IgD-negative memory B cell (primary cell): ENCODE measurements around the gene ASTN2. TPM values are rescaled to one million over a fixed set of nuclear protein-coding genes. Genes with fewer than 3 reads are reported as not detected.

Source experiments
- H3K27ac Mint-ChIP-seq, 3 donors: one replicate each; pipeline ENCODE4 v1.8.0; 2020 to 2022; ENCODE audit warnings: mild to moderate bottlenecking in 3 of 3, mixed read lengths in 3 of 3, moderate library complexity in 1 of 3
- H3K27me3 Mint-ChIP-seq: one replicate; pipeline ENCODE4 v1.8.0; 2021; ENCODE audit warnings: mixed read lengths
- H3K36me3 Mint-ChIP-seq: one replicate; pipeline ENCODE4 v1.8.0; 2020; ENCODE audit warnings: mild to moderate bottlenecking, mixed read lengths
- H3K4me1 Mint-ChIP-seq, 3 donors: one replicate each; pipeline ENCODE4 v1.8.0; 2020 to 2022; ENCODE audit warnings: mixed read lengths in 3 of 3, mild to moderate bottlenecking in 1 of 3
- H3K4me3 Mint-ChIP-seq, 4 donors: one replicate each; pipeline ENCODE4 v1.8.0; 2020 to 2022; ENCODE audit warnings: mild to moderate bottlenecking in 4 of 4, mixed read lengths in 4 of 4, moderate library complexity in 3 of 4
- H3K9me3 Mint-ChIP-seq, 3 donors: one replicate each; pipeline ENCODE4 v1.8.0; 2020 to 2021; ENCODE audit warnings: mixed read lengths in 3 of 3, mild to moderate bottlenecking in 1 of 3
- polyA plus RNA-seq: library from polyadenylated mRNA; unstranded; fragments of 300-500 nt; fragmentation: Illumina TruSeq; gene quantifications from one replicate; pipeline ENCODE4 v1.2.3, GENCODE V29; 2021

ASTN2 gene
- polyA plus RNA-seq, 1 donor from 2014 or later: 2.7 TPM

- Mint-ChIP-seq H3K27me3 (no peaks in the 10 kb centered on the region), H3K4me3 (no peak overlapping the region), H3K4me1 (no peaks in the 10 kb centered on the region), H3K36me3 (no peaks in the 10 kb centered on the region), H3K27ac (no peak overlapping the region), H3K9me3 (peaks cover 0 to 11% (median 4%) of the 10 kb centered on the region in 3 donors)
Observed at GRCh38 chr9:117284414-117284813, 130.4 kb downstream of the ASTN2 start.

DNA sequence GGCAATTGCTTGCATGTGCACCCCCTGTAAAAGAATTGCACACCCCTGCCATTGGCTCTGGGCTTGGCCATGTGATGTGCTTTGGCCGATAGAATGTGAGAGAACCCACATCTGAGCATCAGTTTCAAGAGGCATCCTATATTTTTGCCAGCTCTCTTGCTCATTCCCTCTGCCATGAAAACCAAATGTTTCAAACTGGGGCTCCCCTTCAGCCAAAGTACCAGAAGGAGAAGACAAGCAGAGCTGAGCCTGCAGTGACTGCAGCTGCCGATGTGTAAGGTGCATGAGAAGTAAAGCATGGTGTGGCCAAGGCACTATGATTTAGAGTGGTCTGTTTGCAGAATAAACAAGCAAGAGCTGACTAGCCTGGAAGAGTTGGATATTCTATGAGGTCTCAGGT lies 132.3 kb downstream of the ASTN2 start:
- Mint-ChIP-seq H3K4me3 (no peak overlapping the region), H3K36me3 (no peaks in the 10 kb centered on the region), H3K4me1 (no peaks in the 10 kb centered on the region), H3K27ac (no peak overlapping the region), H3K27me3 (no peaks in the 10 kb centered on the region), H3K9me3 (peaks cover 0 to 11% (median 4%) of the 10 kb centered on the region in 3 donors)

DNA sequence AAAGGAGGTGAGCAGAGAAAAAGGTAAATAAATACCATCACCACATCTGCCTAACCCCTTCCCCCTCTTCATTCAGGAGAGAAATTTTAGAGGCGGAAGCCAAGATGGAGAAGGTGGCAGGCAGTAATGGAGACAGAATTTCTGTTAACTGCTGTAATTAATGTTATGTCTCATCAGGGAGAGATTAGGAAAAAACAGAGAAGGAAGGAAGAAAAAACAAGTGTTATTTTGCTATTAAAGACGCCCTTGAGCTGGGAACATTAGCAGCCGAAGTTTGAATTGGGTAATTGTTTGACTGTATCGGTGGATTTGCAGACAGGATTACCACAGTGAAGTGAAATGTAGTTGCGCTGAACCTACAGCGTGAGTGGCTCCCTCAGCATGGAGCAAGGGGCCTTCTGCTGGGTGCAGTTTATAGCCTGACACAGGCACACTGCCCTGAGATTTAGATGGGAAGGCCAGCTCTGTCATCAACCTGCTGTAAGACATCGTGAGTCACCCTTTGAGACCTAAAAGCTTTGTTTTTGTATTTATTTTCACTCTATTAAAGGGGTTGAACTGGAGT lies 136.3 kb downstream of the ASTN2 start:
- Mint-ChIP-seq H3K9me3 (peaks cover 0 to 11% (median 6%) of the 10 kb centered on the region in 3 donors), H3K27me3 (no peaks in the 10 kb centered on the region), H3K36me3 (no peaks in the 10 kb centered on the region), H3K4me3 (no peak overlapping the region), H3K27ac (no peak overlapping the region), H3K4me1 (no peaks in the 10 kb centered on the region)

DNA sequence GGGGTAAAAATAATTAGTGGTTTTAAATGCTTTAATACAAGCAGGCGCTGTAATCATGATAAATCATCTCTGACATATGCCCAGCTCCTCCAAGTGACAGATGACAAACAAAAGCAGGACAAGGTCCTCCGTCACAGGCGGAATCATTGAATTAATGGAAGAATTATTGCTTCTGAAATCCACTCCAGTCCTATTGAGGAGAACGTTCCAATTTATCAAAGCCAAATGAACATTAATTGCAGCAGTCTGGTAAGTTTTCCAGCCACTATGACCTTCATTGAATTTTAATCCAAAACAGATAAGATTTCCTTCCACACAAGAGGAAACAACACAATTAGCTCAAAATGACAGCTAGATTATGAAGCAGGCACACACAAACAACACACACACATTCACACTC lies 136.8 kb downstream of the ASTN2 start:
- Mint-ChIP-seq H3K4me1 (no peaks in the 10 kb centered on the region), H3K27me3 (no peaks in the 10 kb centered on the region), H3K27ac (no peak overlapping the region), H3K9me3 (peaks cover 0 to 11% (median 6%) of the 10 kb centered on the region in 3 donors), H3K4me3 (no peak overlapping the region), H3K36me3 (no peaks in the 10 kb centered on the region)

DNA sequence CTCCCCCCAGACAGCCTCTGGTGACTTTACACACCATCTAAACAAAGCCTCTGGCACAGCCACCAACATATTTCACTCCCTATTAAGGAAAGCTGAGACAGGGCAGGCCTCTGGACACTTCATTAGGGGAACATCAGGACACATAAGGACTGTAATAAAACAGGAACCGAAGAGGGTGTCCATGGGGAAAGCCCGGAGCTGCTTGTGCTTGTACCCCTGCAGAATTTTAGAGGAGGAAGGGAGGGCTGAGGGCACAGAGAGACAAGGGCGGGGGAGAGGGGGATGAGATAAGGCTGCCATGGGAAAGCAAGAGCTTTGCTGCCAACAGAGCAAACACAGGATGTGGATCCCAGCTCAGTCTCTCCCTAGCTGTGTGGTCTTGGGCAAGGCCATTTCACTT lies 138.4 kb downstream of the ASTN2 start:
- peaks cover 3 to 10% (median 6%) of the 10 kb centered on the region in 3 donors for H3K9me3 Mint-ChIP-seq
- no peak overlapping the region for H3K27ac Mint-ChIP-seq
- no peaks in the 10 kb centered on the region for H3K27me3 Mint-ChIP-seq
- no peaks in the 10 kb centered on the region for H3K4me1 Mint-ChIP-seq
- no peak overlapping the region for H3K4me3 Mint-ChIP-seq
- no peaks in the 10 kb centered on the region for H3K36me3 Mint-ChIP-seq

DNA sequence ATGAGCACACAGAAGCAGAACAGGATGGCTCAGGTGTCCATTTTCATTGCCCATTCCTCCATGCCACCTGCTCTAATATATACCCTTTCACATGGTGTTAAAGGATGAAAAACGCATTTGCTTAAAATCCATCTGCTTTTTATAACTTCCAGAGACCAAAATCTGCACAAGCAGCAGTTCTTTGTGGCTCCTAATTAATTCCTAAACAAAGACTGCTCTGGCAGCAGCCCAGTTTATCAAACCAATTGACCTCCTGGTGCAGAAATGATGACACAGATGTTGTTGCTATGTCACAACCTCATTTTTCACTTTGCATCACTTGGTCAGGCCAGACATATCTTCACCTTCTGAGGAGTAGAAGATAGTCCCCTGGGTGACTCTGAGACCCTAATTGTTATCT lies 141.2 kb downstream of the ASTN2 start:
- Mint-ChIP-seq H3K27ac (no peak overlapping the region), H3K4me3 (no peak overlapping the region), H3K4me1 (no peaks in the 10 kb centered on the region), H3K36me3 (no peaks in the 10 kb centered on the region), H3K27me3 (no peaks in the 10 kb centered on the region), H3K9me3 (peaks cover 2 to 5% (median 3%) of the 10 kb centered on the region in 3 donors)

- Mint-ChIP-seq H3K9me3 (peaks cover 0 to 5% (median 3%) of the 10 kb centered on the region in 3 donors), H3K36me3 (no peaks in the 10 kb centered on the region), H3K27me3 (no peaks in the 10 kb centered on the region), H3K4me3 (no peak overlapping the region), H3K27ac (peak overlapping the region in 1 of 3 donors; percentile 19), H3K4me1 (no peaks in the 10 kb centered on the region)
Observed at GRCh38 chr9:117268847-117269446, 145.9 kb downstream of the ASTN2 start.

DNA sequence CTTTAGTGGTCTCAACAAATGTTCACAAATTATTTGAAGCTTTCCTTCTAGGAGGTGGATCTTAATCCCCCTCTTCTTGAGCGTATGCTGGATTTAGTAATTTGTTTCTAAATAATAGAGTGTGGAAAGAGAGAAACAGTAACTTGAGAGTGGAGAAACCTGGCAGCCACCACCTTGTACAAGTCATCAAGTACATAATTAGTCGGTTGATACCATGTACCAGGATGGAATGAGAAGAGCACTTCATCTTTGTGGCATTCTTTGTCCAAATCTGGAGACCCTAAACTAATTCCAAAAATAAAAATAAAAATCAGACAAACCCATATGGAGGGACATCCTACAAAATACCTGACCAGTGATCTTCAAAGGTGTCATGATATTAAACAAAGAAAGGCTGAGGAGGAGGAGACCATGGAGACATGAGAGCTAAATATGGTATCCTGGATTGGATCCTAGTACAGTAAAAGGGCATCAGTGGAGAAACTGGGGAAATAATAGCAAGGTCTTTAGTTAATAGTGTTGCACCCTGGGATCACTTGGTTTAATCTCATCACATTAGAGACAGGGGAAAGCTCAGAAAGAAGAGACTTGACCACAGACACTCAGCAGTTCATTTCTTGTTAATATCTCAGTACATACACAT lies 147.9 kb downstream of the ASTN2 start:
- Mint-ChIP-seq H3K36me3 (no peaks in the 10 kb centered on the region), H3K27me3 (no peaks in the 10 kb centered on the region), H3K27ac (no peak overlapping the region), H3K4me3 (no peak overlapping the region), H3K4me1 (no peaks in the 10 kb centered on the region), H3K9me3 (peaks cover 0 to 2% (median 0%) of the 10 kb centered on the region in 3 donors)

- H3K27me3 Mint-ChIP-seq: no peaks in the 10 kb centered on the region
- no peak overlapping the region for H3K4me3 Mint-ChIP-seq
- H3K4me1 Mint-ChIP-seq: no peaks in the 10 kb centered on the region
- H3K9me3 Mint-ChIP-seq: peaks cover 0 to 4% (median 2%) of the 10 kb centered on the region in 3 donors
- no peaks in the 10 kb centered on the region for H3K36me3 Mint-ChIP-seq
- H3K27ac Mint-ChIP-seq: no peak overlapping the region
Observed at GRCh38 chr9:117265253-117265652, 149.6 kb downstream of the ASTN2 start.

DNA sequence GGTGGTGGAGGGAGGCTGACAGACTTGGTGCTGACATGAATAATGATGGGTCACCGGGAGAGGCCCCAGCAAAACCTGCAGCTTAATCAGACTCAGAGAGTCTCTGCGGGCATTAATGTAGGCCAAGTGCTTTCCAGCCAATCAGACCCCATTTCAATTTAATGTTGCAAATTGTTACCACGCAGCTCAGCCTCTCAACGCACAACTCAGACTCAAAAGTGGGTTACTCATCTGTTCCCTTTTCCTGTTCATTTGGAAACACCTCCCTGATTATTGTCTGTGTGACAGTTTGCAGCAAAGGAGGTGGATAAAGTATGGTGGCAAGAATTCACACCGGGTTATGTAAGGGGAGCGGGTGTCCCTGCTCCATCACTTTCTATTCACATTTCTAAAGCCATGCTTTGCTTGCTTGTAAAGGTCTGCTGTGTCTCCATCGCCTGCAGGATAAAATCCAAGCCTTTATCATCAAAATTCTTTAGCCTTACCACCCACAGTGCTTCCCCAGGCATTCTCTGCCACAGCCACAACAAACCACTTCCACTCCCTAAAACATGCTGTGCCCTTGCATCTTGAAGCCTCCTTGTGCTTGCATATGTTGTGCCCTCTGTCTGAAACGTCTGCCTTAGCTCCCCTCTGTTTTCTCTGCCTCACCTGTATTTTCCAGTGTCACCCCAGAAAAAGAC lies 156.5 kb downstream of the ASTN2 start:
- H3K9me3 Mint-ChIP-seq: peaks cover 0 to 4% (median 2%) of the 10 kb centered on the region in 3 donors
- H3K4me3 Mint-ChIP-seq: no peak overlapping the region
- peaks cover 3% of the 10 kb centered on the region for H3K27me3 Mint-ChIP-seq
- no peak overlapping the region for H3K27ac Mint-ChIP-seq
- H3K4me1 Mint-ChIP-seq: no peaks in the 10 kb centered on the region
- H3K36me3 Mint-ChIP-seq: peaks cover 1% of the 10 kb centered on the region

- peaks cover 3% of the 10 kb centered on the region for H3K27me3 Mint-ChIP-seq
- H3K36me3 Mint-ChIP-seq: no peaks in the 10 kb centered on the region
- H3K4me1 Mint-ChIP-seq: no peaks in the 10 kb centered on the region
- no peak overlapping the region for H3K27ac Mint-ChIP-seq
- no peak overlapping the region for H3K4me3 Mint-ChIP-seq
- peaks cover 0 to 3% (median 0%) of the 10 kb centered on the region in 3 donors for H3K9me3 Mint-ChIP-seq
Observed at GRCh38 chr9:117253261-117253660, 161.6 kb downstream of the ASTN2 start.

DNA sequence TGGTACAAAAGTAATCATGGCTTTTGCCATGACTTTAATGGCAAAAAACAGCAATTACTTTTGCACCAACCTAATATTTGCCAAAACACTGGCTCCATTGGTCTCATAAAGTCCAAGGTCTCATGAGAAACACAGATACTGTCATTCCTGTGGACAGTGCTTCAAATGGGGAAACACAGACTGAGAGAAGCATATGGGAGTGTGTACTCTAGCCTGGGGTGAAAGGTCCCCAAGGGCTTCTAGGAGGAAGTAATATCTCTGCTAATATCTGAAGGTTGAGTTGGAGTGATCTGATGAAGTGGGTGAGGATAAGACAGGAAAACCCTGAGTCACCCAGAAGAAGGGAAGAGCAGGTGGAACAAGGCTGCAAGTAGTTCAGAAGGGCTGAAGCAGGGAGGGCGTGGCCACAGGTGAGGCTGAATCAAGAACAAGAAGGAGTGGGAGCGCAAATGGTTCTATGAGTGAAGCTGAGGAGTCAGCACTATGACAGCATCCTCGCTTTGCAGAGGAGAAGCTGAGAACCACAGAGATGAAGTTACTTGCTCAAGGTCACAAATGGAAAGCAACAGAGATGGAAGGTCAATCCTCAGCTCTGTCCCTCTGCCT lies 164.1 kb downstream of the ASTN2 start:
- Mint-ChIP-seq H3K27me3 (peaks cover 2% of the 10 kb centered on the region), H3K36me3 (no peaks in the 10 kb centered on the region), H3K4me3 (no peak overlapping the region), H3K4me1 (no peaks in the 10 kb centered on the region), H3K9me3 (peaks cover 0 to 3% (median 0%) of the 10 kb centered on the region in 3 donors), H3K27ac (no peak overlapping the region)

- H3K4me3 Mint-ChIP-seq: no peak overlapping the region
- no peaks in the 10 kb centered on the region for H3K27me3 Mint-ChIP-seq
- H3K4me1 Mint-ChIP-seq: no peaks in the 10 kb centered on the region
- H3K9me3 Mint-ChIP-seq: peaks cover 0 to 3% (median 0%) of the 10 kb centered on the region in 3 donors
- H3K27ac Mint-ChIP-seq: no peak overlapping the region
- H3K36me3 Mint-ChIP-seq: no peaks in the 10 kb centered on the region
Observed at GRCh38 chr9:117249799-117250198, 165.1 kb downstream of the ASTN2 start.

- Mint-ChIP-seq H3K4me3 (no peak overlapping the region), H3K9me3 (peaks cover 0 to 3% (median 0%) of the 10 kb centered on the region in 3 donors), H3K36me3 (no peaks in the 10 kb centered on the region), H3K27ac (no peak overlapping the region), H3K4me1 (no peaks in the 10 kb centered on the region), H3K27me3 (no peaks in the 10 kb centered on the region)
Observed at GRCh38 chr9:117247266-117247665, 167.6 kb downstream of the ASTN2 start.
